Myocyte (in vitro differentiated cells): ENCODE results near the gene XXYLT1. TPM values are rescaled to one million over a fixed set of nuclear protein-coding genes. Genes with fewer than 3 reads are reported as not detected.

Experiments used
- DNase-seq: peaks from one replicate; pipeline ENCODE4 v3.0.0-alpha.2; 2012; ENCODE audit warnings: low read depth
- total RNA-seq: library from RNA; depleted of rRNA; stranded (reverse); fragments of >200 nt; gene quantifications from 2 replicates; pipeline ENCODE4 v1.2.3, GENCODE V29; 2014

Gene XXYLT1
- total RNA-seq, 1 donor from 2014 or later, result 14.5 TPM

DNA sequence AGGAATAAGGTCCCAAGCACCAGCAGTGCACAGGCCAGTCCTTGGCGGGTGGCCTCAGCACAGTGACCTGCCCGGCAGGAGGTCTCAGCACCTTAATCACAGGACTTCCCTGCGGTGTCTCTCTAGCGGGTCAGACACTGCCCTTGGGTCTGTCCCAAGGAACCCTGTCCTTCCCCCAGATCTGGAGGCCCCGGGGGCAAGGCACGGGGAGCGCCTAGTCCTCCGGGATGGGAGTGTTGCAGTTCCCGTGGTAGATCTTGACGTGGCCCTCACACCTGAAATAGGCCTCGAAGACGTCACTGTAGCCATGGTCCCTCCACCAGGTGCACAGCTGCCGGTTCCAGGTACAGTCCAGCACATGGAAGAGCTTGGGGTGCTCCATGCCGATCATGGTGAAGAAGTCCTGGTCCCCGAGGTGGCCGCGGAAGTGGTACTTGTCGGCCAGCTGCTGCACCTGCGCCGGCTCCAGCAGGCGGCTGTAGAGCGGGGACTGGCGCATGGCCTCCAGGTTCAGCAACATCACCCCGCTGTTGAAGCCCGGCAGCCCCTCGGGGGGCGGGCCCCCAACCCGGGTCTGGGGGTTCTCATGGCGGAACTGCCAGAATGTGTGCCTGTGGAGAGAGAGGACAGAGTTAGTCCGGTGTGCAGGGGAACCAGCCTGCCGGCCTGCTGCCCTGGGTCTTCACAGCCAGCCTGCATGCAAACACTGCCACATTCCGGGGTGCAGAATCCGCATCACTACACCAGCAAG, 201.3 kb downstream of the XXYLT1 start:
- no peak for DNase-seq

DNA sequence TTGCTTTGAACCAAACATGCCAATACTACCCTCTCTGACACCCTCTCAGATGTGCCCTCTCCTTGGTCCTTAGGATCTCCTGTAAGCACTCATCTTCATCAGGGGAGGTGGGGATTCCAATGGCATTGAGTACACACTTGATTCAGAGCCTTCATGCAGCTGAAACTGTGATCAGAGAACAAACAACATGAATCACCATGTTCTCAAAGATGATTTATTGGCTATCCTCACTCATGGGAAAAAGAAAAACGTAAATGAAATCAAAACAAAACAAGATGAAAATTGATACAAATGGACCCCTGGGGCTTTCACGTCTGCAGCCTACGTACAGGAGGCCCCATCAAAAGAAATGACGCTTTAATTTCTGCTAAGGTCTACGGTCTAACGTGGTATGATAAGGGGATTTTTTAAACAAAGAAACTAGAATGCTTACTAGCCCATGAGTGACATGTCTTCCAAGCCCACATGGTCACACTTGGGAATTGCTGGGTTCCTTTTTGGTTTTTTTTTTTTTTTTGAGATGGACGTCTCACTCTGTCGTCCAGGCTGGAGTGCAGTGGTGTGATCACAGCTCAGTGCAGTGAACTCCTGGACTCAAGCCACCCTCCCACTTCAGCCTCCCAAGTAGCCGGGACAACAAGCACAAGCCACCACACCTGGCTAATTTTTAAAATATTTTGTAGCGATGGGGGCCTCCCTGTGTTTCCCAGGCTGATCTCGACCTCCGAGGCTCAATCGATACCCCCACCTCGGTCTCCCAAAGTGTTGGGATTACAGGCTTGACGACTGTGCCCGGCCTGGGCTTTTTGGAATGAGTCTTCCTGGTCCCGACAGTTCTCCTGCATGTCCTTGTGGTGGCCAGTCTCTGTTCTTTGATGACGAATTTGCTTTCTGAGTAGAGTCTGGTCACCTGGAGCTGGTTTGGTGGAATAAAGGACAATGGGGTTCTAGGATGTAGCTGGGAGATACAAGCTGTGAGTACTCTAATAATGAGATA, 202.6 kb downstream of the XXYLT1 start:
- DNase-seq, result no peak

DNA sequence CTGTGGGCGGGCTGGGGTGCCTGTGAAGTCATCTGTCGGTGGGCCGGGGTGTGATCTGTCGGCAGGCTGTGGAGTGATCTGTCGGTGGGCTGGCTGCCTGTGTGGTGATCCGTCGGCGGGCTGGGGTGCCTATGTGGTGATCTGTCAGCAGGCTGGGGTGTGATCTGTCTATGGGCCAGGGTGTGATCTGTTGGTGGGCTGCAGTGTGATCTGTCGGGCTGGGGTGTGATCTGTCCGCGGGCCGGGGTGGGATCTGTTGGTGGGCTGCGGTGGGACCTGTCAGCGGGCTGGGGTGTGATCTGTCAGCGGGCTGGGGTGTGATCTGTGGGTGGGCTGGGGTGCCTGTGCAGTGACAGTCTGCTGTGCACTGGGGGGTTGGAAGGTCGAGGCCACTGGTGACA, 204.5 kb downstream of the XXYLT1 start:
- DNase-seq, result no peak

DNA sequence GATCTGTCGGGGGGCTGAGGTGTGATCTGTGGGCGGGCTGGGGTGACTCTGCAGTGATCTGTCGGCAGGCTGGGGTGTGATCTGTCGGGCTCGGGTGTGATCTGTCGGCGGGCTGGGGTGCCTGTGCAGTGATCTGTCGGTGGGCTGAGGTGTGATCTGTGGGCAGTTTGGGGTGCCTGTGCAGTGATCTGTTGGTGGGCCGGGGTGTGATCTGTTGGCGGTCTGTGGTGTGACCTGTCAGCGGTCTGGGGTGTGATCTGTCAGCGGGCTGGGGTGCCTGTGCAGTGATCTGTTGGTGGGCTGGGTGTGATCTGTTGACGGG, 205.1 kb downstream of the XXYLT1 start:
- DNase-seq, result no peak

DNA sequence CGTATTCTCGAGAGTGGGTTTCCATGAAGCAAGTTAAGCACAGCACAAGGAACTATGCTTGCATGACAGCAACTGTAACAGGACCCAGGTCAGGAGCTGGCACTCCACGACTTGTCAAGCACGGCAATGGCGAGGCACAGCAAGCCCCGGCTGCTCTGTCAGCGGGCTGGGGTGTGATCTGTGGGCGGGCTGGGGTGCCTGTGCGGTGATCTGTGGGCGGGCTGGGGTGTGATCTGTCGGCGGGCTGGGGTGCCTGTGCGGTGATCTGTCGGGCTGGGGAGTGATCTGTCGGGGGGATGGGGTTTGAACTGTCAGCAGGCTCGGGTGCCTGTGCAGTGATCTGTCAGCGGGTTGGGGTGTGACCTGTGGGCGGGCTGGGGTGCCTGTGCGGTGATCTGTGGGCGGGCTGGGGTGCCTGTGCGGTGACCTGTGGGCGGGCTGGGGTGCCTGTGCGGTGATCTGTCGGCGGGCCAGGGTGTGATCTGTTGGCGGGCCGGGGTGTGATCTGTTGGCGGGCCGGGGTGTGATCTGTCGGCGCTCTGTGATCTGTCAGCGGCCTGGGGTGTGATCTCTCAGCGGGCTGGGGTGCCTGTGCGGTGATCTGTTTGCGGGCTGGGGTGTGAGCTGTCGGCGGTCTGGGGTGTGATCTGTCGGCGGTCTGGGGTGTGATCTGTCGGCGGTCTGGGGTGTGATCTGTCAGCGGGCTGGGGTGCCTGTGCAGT, 205.7 kb downstream of the XXYLT1 start:
- DNase-seq, result no peak

DNA sequence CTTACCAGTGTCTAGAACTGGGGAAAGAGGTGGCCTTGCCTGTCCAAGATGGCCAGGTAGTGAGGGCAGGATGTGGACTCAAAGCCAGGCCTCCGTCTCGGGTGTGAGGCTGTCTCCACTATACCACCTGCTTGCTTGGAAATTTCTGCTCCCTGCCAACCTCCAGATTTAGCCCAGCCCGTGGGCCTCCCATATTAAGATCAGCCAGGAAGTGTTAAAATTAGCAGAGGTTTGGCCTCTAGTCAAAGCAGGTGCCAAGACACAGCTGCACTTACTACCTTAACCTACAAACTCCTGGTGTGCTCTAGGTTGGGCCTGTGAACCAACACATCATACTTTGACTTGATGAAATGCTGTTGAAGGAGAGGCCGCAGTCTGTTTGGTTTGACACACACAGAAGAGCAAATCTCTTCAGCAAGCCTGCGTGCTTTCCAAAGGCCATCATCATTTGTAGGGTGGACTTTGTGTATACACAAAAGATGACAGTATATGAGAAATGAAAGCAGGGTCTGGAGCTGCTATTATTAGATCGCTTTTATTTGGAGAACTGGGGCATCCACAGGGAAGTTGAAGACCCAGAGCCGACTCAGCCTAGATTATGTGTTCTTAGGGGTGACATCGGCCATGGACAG, 206.5 kb downstream of the XXYLT1 start:
- DNase-seq, result peak; percentile 73

DNA sequence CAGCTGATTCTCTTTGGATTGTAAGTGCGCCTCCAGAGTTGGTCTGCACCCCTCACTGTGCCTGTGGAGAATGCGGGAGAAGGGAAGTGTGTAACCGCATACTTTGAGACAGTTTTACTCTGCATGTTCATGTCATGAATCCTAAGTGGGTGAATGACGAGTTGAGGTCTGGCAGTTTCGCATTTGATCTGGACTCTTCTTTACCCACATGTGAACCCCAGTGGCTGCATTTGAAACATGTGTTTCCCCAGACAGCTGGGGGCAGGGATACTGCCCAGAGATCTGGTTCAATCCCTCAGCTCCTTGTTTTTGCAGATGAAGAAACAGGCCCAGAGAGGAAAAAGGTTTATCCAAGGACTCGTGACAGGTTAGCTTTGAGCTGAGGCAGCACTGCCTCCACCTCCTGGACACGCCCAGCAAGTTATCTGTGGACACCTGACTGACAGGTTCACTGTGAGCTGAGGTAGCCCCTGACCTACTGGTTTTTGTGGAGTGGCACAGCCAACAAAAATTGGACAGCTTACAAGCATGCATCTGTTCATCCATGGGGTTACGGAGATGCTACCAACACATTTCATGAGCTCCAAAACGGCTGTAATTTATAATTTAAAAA, 207.3 kb downstream of the XXYLT1 start:
- DNase-seq, result peak; percentile 60

DNA sequence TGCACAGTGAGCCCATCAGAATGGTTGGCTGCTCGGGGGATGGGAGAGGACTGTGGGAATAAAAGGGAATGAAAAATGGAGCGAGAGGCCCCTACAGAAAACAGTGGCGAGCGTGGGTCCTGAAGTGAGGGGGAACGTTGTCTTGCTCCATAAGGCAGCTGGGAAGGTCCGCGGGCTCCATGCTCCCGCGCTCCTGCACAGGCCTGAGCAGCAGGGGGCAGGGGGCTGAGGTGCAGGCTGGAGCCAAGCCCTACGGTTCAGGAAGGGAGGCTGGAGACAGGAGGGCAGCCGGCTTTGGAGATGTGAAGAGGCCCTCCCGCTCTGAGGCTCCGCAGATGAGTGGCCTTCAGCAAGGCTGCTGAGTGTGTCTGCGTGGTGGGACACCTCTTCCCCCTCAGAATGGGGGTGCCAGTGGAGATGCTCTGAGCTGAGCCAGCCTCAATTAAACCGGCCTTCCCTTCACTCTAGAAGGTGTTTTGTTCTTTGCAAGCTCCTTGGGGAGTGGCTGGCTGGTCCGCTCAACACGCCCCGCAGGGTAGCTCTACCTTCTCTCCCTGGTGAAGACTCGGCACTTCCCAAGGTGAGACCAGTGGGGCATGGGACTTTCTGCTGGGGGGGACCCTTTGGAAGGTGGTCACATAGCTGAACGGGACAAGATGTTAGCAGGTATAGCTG, 208.0 kb downstream of the XXYLT1 start:
- no peak for DNase-seq

DNA sequence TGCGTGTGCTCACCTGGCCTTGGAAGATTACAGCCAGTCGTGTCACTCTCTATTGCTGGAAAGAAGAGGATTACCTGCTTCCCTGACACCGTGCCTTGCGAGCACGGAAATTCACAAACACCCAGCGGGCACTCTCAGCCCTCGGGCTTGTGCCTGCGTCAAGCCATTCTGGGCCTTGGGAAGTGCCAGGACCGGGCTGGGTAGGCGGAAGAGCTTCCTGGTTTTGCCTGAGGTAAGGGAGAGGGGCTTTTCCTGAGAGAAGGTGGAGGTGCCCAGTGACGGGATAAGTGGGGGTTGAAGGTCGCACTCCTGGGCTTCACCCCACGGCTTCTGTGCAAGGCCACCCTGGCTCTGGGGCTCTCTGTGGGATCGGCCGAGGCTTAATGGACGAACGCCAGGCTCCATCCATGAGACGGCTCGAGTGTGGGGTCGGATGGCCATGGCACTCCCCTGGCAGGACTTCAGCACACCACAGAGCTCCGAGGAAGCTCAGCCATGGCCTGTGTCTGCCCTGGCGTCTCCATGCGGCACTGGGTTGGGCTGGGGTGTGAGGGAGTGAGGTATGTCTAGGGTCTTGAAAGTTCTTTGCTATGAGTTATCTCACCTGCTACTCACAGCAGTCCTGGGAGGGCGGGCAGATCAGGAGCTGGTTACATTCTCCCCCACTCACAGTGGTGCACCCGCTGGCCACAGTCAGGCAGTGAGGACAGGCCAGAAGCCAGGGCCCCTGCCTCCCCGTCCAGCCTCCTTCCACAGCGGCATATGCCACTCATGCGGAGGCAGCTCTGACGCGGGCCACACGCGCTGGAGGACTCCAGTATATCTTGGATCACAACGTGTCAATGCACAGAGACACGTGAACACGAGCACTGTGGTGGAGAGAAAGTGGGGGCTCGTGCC, 209.0 kb downstream of the XXYLT1 start:
- DNase-seq, result no peak

DNA sequence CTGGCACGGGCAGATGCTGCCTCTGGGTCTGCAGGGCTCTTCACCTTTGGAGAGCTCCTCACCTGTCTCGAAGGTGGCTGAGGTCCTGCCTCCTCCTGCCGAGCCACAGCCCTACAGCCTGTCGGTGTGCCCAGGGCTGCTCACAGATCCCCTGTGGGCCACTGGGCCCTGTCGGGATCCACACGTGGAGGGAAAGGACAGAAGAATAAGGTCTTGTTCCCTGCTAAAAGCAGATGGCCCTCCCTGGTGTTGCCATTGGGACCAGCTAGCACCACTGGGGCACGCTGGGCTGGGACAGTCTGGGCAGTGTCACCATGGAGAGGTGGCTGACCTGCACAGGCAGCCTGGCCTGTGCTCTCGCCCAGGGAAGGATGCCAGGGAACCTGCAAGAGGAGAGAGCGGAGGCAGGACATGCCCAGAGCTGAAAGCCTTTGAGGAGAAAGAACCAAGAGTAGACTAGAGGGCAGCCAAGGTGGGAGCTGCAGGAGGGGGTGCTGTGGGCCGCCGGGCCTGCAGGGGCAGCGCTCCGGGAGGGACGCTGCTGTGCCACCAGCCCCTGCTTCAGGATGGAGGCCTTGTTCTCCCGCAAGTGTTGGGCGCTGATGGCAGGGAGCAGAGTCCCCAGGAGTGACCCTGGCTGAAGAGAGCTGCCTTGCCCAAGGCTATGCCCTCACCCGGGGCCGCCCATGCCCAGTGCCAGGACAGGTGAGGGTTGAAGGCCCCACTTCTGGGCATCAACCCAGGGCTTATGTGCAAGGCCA, 210.2 kb downstream of the XXYLT1 start:
- no peak for DNase-seq

DNA sequence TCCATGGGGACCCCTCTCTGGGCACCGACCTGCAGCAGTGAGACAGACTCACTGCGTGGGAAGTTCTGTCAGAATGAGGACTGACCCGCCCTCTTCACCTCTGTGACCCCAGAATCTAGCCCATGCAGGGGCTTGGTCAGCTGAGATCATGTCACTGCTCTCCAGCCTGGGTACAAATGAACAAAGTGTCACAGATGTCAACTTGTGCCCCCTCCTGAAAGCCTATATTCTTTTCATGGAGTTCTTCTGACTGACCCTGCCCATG, 210.8 kb downstream of the XXYLT1 start:
- no peak for DNase-seq

DNA sequence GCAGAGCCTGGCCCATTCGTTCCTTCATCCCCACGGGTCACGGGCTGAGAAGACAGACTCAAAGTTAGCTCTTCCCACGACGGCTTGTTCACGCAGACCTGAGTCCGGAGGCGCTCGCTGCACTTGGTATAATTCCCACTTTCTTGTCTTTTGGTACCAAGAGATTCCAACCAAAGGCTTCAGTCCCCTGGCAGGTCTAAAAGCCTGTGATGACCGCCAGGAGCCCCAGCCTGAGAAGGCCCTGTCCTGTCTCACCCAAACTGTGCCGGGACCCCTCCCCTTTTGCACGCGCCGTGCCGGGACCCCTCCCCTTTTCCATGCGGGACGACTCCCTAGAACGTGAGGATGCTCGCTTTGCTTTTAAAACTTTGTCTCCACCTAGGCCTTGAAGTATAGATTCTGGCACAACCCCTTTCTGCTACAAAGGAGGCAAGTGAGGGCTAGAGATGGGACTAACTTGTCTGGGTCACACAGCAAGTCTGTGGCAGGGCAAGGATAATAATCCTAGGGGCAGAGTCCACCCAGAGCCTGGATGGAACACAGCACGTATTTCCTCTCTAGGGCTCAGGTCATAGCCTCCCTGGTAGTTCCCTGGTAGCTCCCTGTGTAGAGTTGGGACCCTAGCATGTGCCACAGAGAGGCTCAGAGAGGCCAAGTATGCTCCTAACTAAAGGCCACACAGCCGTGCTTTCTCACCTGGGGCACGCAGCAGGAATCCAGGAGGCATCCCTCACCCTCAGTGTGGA, 211.3 kb downstream of the XXYLT1 start:
- no peak for DNase-seq

DNA sequence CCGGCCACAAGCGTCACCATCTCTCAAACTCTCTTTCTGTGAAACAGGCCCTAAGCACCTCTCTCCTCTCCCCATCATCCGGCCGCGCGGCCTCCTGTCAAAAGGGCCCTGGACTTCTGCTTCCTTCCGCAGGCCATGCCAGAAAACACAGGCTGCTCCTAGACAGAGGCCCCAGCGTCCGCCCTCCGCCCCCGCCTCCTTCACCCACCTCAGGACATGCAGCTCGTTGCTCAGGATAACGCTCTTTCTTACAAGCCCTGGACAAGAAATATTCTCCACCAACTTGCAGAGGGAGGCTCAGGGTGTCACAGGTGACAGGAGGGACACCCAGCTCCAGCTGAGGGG, 212.0 kb downstream of the XXYLT1 start:
- no peak for DNase-seq

DNA sequence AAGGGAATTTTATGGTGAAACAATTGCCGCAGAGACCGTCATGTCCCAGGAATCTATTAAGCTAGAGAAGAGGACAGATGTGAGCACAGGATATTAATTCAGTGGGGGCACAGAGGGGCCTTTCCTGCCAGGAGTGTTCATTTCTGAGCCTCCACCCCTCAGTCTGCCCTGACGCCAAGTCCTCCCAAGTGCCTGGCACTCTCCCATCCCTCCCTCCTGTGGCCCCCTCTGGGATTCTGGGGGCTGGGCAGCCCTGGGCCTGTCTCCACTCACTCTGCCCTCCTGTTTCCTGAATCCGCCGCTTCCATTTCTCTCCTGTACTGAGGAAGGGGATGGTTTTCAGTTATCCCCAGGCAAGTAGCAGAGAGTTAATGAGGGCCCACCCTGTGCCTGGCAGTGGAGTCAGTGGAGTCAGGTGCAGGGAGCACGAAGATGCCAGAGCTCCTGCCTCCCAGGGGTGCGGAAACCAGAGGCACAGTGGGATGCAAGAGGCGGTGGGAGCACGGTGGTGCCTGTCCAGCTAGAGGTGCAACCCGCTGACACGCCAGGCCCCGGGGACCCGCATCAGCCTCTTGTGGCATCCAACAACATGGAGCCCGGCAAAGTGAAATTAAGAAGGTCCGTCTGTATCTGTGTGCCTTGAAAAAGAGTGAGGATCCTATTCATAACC, 212.5 kb downstream of the XXYLT1 start:
- no peak for DNase-seq

DNA sequence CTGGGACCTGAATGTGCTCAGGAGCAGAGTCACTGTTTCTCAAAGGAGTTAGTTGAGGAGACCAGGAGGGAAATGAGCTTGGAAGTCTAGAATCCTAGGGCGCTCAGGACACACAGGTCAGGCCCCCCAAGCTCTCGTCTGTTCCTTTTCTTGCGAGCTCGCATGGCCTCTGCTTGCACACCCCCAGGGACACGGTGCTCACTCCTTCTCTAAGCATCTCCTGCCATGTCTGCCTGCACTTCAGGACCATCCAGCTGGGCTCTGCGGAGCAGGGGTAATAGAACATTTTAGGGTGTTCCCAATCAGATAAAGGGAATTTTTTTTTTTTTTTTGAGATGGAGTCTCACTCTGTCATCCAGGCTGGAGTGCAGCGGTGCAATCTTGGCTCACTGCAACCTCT, 213.2 kb downstream of the XXYLT1 start:
- DNase-seq, result no peak

DNA sequence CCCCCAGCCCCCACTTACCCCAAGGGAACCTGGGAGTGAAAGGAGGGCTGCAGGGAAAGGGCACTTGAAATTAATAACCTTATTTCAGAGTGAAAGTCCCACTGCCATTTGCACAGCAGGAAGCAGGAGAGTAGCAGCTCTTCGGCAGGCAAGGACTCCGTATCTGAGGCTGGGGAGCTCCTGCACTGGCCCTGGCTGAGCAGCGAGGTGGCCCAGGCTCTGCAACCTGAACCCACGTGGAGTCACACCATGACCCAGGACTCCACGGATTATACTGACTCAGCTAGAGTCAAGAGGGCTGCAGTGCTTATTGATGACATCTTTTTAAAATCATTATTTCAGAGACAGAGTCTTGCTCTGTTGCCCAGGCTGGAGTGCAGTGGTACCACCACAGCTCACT, 214.5 kb downstream of the XXYLT1 start:
- DNase-seq, result no peak

DNA sequence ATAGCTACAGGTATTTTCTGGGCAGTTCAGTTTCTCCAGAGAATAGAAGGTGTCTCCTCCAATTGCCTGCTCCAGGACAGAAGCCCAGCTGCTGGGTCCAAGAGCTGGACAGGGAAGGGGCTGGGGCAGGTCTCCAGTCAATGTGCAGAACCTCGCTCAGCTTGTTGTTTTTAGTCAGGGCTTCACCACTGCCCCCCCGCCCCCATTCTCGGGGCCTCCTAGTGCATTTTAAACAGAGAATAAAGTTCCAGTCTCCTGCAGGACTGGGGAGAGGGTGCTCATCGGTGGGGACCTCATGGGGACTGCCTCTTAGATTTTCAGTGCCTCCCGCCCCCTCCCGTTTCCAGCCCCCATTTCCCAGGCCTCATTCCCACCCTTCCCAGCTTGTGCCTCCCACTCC, 216.6 kb downstream of the XXYLT1 start:
- no peak for DNase-seq

DNA sequence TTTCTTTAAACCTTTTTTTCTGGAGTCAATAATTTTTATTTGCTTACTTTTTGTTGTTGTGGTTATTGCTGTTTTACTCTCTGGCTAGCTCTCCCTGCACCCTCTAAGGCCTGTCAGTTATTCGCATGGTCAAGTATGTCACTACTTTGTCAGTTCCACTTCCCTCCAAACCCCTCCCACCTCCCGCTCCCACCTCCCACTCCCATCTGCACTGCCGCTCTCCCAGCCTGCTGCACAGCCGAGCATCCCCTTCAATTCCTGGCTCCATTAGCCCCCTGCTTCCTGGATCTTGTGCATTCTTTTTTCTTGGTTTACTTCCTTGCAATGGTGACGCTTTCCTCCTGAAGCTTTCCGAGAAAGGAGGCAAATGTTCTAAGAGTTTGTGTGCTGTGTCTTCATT, 218.0 kb downstream of the XXYLT1 start:
- DNase-seq, result no peak
